ENCODE measurements around the gene SLC6A9.

The SLC6A9 gene

GRCh38 chr1:44047131-44047530 lies 15.9 kb upstream of the SLC6A9 start:
- Histone ChIP-seq H3K4me3 (ENCODE audit: low read length) (peak overlapping the region; percentile 42), H3K9me3 (ENCODE audit: control insufficient read depth, low read length) (no peaks in the 10 kb centered on the region), H3K9ac (ENCODE audit: low read length) (peak overlapping the region; percentile 63), H3K4me1 (ENCODE audit: control insufficient read depth, insufficient read depth, low read length) (peaks cover 48% of the 10 kb centered on the region), H3K36me3 (ENCODE audit: control insufficient read depth, insufficient read depth, low read length, severe bottlenecking) (no peaks in the 10 kb centered on the region), H3K27me3 (replicated peaks; ENCODE audit: control insufficient read depth, insufficient read depth, low read length) (no peaks in the 10 kb centered on the region)
- no peak for DNase-seq (ENCODE audit: low read depth)

DNA sequence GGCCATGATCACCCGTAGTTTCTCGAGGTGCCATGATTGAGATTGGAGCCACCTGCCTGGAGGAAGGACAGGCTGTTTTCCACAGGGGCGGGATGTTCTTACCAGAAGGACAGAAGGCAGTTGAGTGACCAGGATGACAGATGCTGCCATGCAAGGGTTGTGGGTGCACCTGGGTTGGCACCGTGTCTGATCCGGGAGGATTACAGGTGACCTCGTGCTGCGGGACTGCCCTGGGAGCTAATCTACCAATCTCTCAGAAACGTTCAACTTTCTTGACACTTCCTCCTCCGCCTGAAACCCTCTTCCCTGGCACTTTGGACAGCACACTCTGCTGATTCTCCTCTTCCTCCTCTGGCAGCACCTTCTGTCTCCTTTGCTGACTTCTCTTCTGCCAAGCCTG lies 13.8 kb upstream of the SLC6A9 start:
- DNase-seq (ENCODE audit: low read depth): no peak
- Histone ChIP-seq H3K4me1 (ENCODE audit: control insufficient read depth, insufficient read depth, low read length) (peaks cover 56% of the 10 kb centered on the region), H3K36me3 (ENCODE audit: control insufficient read depth, insufficient read depth, low read length, severe bottlenecking) (no peaks in the 10 kb centered on the region), H3K27me3 (replicated peaks; ENCODE audit: control insufficient read depth, insufficient read depth, low read length) (no peaks in the 10 kb centered on the region), H3K9me3 (ENCODE audit: control insufficient read depth, low read length) (no peaks in the 10 kb centered on the region), H3K4me3 (ENCODE audit: low read length) (no peak overlapping the region), H3K9ac (ENCODE audit: low read length) (no peak overlapping the region)

DNA sequence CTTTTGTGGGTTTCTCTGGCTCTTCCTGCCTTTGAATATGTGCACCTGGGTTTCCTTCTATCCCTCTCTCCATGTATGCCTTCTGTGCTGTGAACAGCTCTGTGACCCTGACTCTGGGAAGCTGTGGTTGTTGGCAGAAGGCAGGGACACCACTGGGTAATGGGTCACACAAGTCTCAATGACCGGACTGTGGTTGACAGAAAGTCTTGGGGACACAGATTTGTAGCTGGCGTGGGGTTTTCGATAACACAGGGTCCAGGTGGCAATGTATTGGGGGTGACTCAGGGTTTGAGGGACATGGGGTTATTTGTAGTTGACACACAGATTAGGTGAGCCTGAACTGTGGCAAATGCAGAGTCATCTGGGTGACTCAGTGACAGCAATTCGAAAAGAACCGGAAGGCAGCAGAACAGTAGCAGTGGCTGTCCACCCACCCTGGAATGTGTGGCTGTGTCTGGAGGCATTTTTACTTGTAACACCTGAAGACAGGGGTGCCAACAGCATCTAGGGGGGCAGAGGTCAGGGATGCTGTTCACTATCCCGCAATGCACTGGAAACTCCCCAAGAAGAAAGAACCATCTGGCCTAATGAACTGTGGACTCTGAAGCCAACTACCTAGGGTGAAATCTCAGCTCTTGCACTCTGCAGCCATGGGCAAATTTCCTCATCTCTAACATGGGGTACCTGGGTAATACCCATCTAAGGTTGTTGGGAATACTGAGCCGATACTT lies 13.0 kb upstream of the SLC6A9 start:
- H3K4me1 ChIP-seq (ENCODE audit: control insufficient read depth, insufficient read depth, low read length): peaks cover 55% of the 10 kb centered on the region
- no peak for DNase-seq (ENCODE audit: low read depth)
- no peak overlapping the region for H3K9ac ChIP-seq (ENCODE audit: low read length)
- no peak overlapping the region for H3K4me3 ChIP-seq (ENCODE audit: low read length)
- H3K9me3 ChIP-seq (ENCODE audit: control insufficient read depth, low read length): no peaks in the 10 kb centered on the region
- no peaks in the 10 kb centered on the region for H3K27me3 ChIP-seq (replicated peaks; ENCODE audit: control insufficient read depth, insufficient read depth, low read length)
- no peaks in the 10 kb centered on the region for H3K36me3 ChIP-seq (ENCODE audit: control insufficient read depth, insufficient read depth, low read length, severe bottlenecking)

DNA sequence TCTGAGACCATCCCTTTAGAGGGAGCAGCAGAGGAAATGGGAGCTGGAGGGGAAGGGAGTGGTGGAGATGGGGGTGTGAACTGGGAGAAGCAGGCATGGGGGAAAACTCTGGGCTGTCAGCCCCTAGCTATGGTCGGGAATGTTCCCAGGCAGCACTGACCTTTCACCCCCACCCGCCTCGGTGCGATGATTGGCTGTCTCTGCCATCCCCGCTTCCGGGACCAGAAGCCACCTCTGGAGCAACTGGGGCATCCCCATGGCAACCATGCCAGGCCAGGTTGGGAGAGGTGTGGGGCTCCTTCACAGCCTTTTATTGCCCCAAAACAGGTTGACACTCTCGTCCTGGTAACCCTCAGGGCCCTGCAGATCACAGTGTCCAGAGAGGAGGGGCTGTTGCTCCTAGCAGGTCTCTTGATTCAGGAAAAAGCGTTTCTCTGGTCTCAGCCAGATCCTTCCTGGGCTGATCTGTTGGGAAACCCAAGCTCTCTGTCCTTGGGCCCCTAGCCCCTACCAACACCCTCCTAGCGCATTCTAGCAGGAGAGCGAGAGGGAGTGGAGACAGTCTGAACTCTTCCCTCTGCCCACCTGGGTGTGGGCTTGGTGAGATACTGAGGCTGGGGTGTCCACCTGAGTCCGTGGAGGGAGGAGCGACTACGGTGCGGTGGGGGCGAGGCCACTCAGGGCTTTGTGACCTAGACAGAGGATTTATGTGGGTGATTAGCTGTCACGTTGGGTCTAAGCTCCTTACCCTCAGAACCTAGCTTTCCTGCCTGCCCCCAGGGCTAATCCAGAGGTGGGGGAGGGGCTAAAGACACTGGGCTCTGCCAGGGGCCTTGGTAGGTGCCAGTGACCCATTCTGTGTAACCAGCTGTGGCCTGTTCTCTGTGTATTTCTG lies 12.2 kb upstream of the SLC6A9 start:
- no peak overlapping the region for H3K4me3 ChIP-seq (ENCODE audit: low read length)
- no peaks in the 10 kb centered on the region for H3K9me3 ChIP-seq (ENCODE audit: control insufficient read depth, low read length)
- no peak overlapping the region for H3K9ac ChIP-seq (ENCODE audit: low read length)
- no peaks in the 10 kb centered on the region for H3K36me3 ChIP-seq (ENCODE audit: control insufficient read depth, insufficient read depth, low read length, severe bottlenecking)
- no peak for DNase-seq (ENCODE audit: low read depth)
- no peaks in the 10 kb centered on the region for H3K27me3 ChIP-seq (replicated peaks; ENCODE audit: control insufficient read depth, insufficient read depth, low read length)
- peaks cover 50% of the 10 kb centered on the region for H3K4me1 ChIP-seq (ENCODE audit: control insufficient read depth, insufficient read depth, low read length)

GRCh38 chr1:44040846-44041245 lies 9.6 kb upstream of the SLC6A9 start:
- Histone ChIP-seq H3K4me3 (ENCODE audit: low read length) (no peak overlapping the region), H3K36me3 (ENCODE audit: control insufficient read depth, insufficient read depth, low read length, severe bottlenecking) (no peaks in the 10 kb centered on the region), H3K27me3 (replicated peaks; ENCODE audit: control insufficient read depth, insufficient read depth, low read length) (no peaks in the 10 kb centered on the region), H3K4me1 (ENCODE audit: control insufficient read depth, insufficient read depth, low read length) (peaks cover 48% of the 10 kb centered on the region), H3K9me3 (ENCODE audit: control insufficient read depth, low read length) (no peaks in the 10 kb centered on the region), H3K9ac (ENCODE audit: low read length) (no peak overlapping the region)
- DNase-seq (ENCODE audit: low read depth): peak; percentile 36

DNA sequence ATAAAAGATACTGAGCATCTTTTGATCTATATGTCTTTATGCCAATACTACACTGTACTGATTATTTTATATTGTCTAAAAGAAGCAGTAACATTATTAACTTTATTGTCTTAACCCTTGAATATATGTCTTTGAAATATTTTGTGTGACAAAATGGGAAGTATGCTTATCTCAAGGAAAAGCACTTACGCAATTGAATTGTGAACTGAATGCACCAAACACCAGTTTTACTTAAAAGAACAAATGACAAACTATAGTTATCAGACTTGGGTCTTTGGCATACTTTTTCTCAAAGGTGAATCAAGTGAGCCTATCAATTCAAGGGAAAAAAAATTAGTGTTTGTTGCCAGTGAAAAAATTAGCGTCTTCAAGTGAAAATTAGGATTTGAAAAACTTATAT lies 9.2 kb upstream of the SLC6A9 start:
- Histone ChIP-seq H3K36me3 (ENCODE audit: control insufficient read depth, insufficient read depth, low read length, severe bottlenecking) (no peaks in the 10 kb centered on the region), H3K9me3 (ENCODE audit: control insufficient read depth, low read length) (no peaks in the 10 kb centered on the region), H3K9ac (ENCODE audit: low read length) (no peak overlapping the region), H3K4me1 (ENCODE audit: control insufficient read depth, insufficient read depth, low read length) (peaks cover 52% of the 10 kb centered on the region), H3K4me3 (ENCODE audit: low read length) (no peak overlapping the region), H3K27me3 (replicated peaks; ENCODE audit: control insufficient read depth, insufficient read depth, low read length) (no peaks in the 10 kb centered on the region)
- no peak for DNase-seq (ENCODE audit: low read depth)

- no peaks in the 10 kb centered on the region for H3K27me3 ChIP-seq (replicated peaks; ENCODE audit: control insufficient read depth, insufficient read depth, low read length)
- H3K4me1 ChIP-seq (ENCODE audit: control insufficient read depth, insufficient read depth, low read length): peaks cover 52% of the 10 kb centered on the region
Measured at GRCh38 chr1:44038876-44039657, 7.8 kb upstream of the SLC6A9 start.

DNA sequence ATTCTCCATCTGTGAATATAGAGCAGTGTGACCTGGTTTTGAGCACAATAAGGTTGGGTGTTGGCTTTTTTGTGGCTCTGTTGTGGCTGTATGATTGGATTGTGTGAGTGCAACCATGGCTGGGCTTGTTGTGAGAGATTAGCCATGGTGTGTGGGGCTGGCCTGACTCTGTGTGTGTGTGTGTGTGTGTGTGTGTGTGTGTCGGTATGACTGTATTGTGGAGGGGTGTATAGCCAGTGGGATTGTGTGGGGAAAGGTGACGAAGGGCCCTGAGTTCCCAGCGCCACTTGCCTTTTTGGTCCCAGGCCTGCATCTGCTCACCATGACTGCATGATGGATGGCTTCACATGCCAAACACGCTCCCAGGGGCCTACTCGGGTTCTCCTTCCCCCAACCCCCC lies 5.9 kb upstream of the SLC6A9 start:
- H3K36me3 ChIP-seq (ENCODE audit: control insufficient read depth, insufficient read depth, low read length, severe bottlenecking): no peaks in the 10 kb centered on the region

More at GRCh38 chr1:44038876-44039657, 7.8 kb upstream of the SLC6A9 start:
- H3K9me3 ChIP-seq (ENCODE audit: control insufficient read depth, low read length): no peaks in the 10 kb centered on the region
- no peak overlapping the region for H3K9ac ChIP-seq (ENCODE audit: low read length)
- H3K4me3 ChIP-seq (ENCODE audit: low read length): no peak overlapping the region
- H3K36me3 ChIP-seq (ENCODE audit: control insufficient read depth, insufficient read depth, low read length, severe bottlenecking): no peaks in the 10 kb centered on the region
- DNase-seq (ENCODE audit: low read depth): no peak

DNA sequence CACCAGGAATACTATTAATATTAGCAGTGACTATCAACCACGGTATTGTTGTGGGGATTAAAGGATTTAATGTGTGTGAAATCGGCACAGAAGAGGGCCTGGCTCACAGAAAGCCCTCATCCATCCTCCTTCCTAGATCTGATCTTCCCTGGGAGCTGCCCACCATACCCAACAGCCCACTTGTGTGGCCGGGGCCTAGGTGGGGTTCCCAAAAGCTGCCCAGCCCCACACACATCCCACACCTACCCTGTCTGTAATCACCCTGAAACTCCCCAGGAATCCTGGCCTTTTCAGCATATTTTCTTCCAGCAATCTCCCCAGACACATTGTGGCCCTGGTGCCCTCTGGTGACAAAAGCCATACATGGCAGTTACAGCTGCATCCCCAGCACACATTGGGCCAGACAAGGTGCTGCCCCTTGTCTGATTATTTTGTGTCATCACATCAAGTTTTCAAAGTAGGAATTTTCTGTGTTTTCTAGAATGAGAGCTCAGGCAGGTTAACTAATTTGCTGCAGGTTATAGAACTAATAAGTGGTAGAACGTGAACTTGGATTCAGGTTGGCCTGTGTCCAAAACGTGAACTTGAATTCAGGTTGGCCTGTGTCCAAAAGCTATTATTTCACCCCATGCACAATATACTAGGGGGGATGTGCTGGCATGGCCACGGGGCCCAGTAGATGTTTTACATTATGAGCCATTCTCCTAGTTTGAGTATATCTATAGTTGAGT lies 5.3 kb upstream of the SLC6A9 start:
- Histone ChIP-seq H3K27me3 (replicated peaks; ENCODE audit: control insufficient read depth, insufficient read depth, low read length) (no peaks in the 10 kb centered on the region), H3K9me3 (ENCODE audit: control insufficient read depth, low read length) (no peaks in the 10 kb centered on the region), H3K36me3 (ENCODE audit: control insufficient read depth, insufficient read depth, low read length, severe bottlenecking) (no peaks in the 10 kb centered on the region), H3K9ac (ENCODE audit: low read length) (peak overlapping the region; percentile 16), H3K4me1 (ENCODE audit: control insufficient read depth, insufficient read depth, low read length) (peaks cover 53% of the 10 kb centered on the region), H3K4me3 (ENCODE audit: low read length) (no peak overlapping the region)
- peak; percentile 84 for DNase-seq (ENCODE audit: low read depth)

More for the DNA sequence above, 5.9 kb upstream of the SLC6A9 start:
- Histone ChIP-seq H3K4me3 (ENCODE audit: low read length) (no peak overlapping the region), H3K4me1 (ENCODE audit: control insufficient read depth, insufficient read depth, low read length) (peaks cover 47% of the 10 kb centered on the region), H3K9me3 (ENCODE audit: control insufficient read depth, low read length) (no peaks in the 10 kb centered on the region), H3K27me3 (replicated peaks; ENCODE audit: control insufficient read depth, insufficient read depth, low read length) (no peaks in the 10 kb centered on the region), H3K9ac (ENCODE audit: low read length) (no peak overlapping the region)
- no peak for DNase-seq (ENCODE audit: low read depth)

- Histone ChIP-seq H3K27me3 (replicated peaks; ENCODE audit: control insufficient read depth, insufficient read depth, low read length) (no peaks in the 10 kb centered on the region), H3K4me1 (ENCODE audit: control insufficient read depth, insufficient read depth, low read length) (peaks cover 50% of the 10 kb centered on the region), H3K9me3 (ENCODE audit: control insufficient read depth, low read length) (no peaks in the 10 kb centered on the region), H3K9ac (ENCODE audit: low read length) (peak overlapping the region; percentile 43), H3K36me3 (ENCODE audit: control insufficient read depth, insufficient read depth, low read length, severe bottlenecking) (no peaks in the 10 kb centered on the region), H3K4me3 (ENCODE audit: low read length) (no peak overlapping the region)
- no peak for DNase-seq (ENCODE audit: low read depth)
Measured at GRCh38 chr1:44035726-44036408, 4.6 kb upstream of the SLC6A9 start.
